HL-60 (cell line): ENCODE data around the gene ZDHHC5.
A peak's percentile ranks its signal among the peaks of the same experiment; 100 is the strongest.

Experiments used
- DNase-seq, 2 experiments: peaks; one replicate each; pipeline ENCODE4 v3.0.0-alpha.2; 2010 to 2020; ENCODE audit warnings: low read depth in 1 of 2, low spot score in 1 of 2
- H3K27ac ChIP-seq: fragments of 250-450 bp; sonication (Bioruptor Pico); replicated peaks from 2 replicates; pipeline ENCODE4 v1.5.1; 2020; ENCODE audit warnings: mild to moderate bottlenecking, moderate library complexity
- H3K27me3 ChIP-seq: fragments of 250-450 bp; sonication (Bioruptor Pico); 2 replicates; pipeline ENCODE4 v1.5.1; 2021; ENCODE audit warnings: mild to moderate bottlenecking, moderate library complexity; ENCODE audit not compliant: insufficient read depth, poor library complexity, severe bottlenecking
- H3K4me3 ChIP-seq: replicated peaks from 2 replicates; pipeline ENCODE4 v1.5.1; 2011; ENCODE audit warnings: mild to moderate bottlenecking, control low read depth, low read length; ENCODE audit not compliant: insufficient read depth
- GABPA ChIP-seq: IDR thresholded peaks from 2 replicates; pipeline ENCODE4 v1.6.1; 2012; ENCODE audit warnings: low read depth
- POLR2AphosphoS5 ChIP-seq: IDR thresholded peaks from 2 replicates; pipeline ENCODE4 v1.6.1; 2012; ENCODE audit warnings: low read depth
- SPI1 ChIP-seq: IDR thresholded peaks from 2 replicates; pipeline ENCODE4 v1.6.1; 2012; ENCODE audit warnings: low read depth, mild to moderate bottlenecking, borderline replicate concordance
- TF ChIP-seq, protein P1 (sequence below): IDR thresholded peaks from one replicate; pipeline ENCODE4 v1.5.1; 2011; ENCODE audit warnings: low read length, control low read depth, inconsistent platforms; ENCODE audit not compliant: insufficient read depth
- TF ChIP-seq, protein P2 (sequence below): IDR thresholded peaks from 2 replicates; pipeline ENCODE4 v1.6.1; 2012; ENCODE audit warnings: low read depth; ENCODE audit not compliant: insufficient replicate concordance

The ZDHHC5 gene

DNA sequence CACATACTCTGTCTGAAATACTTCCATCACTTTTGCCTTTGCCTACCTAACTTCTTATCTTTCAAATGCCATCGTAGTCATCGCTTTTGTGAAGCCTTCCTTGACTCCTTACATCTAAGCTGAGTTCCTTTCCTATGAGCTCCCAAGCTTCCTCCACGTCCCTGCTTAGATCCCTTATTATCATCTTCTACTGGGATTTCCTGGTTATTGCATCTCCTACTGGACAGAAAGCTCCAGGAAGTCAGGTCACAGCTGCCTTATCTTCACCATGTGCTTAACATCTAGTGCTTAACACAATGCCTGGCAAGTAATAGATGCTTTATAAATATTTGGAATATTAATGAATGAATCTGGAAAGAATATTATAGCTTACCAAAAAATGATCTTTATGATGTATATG, 24.1 kb upstream of the ZDHHC5 start:
- Histone ChIP-seq H3K4me3 (no peak overlapping the region), H3K27ac (no peak overlapping the region), H3K27me3 (peaks cover 5% of the 10 kb centered on the region)
- no peak for DNase-seq
- TF ChIP-seq SPI1 (no peak), POLR2AphosphoS5 (no peak), GABPA (no peak)
- TF ChIP-seq, protein P1, sequence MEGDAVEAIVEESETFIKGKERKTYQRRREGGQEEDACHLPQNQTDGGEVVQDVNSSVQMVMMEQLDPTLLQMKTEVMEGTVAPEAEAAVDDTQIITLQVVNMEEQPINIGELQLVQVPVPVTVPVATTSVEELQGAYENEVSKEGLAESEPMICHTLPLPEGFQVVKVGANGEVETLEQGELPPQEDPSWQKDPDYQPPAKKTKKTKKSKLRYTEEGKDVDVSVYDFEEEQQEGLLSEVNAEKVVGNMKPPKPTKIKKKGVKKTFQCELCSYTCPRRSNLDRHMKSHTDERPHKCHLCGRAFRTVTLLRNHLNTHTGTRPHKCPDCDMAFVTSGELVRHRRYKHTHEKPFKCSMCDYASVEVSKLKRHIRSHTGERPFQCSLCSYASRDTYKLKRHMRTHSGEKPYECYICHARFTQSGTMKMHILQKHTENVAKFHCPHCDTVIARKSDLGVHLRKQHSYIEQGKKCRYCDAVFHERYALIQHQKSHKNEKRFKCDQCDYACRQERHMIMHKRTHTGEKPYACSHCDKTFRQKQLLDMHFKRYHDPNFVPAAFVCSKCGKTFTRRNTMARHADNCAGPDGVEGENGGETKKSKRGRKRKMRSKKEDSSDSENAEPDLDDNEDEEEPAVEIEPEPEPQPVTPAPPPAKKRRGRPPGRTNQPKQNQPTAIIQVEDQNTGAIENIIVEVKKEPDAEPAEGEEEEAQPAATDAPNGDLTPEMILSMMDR: no peak
- TF ChIP-seq, protein P2, sequence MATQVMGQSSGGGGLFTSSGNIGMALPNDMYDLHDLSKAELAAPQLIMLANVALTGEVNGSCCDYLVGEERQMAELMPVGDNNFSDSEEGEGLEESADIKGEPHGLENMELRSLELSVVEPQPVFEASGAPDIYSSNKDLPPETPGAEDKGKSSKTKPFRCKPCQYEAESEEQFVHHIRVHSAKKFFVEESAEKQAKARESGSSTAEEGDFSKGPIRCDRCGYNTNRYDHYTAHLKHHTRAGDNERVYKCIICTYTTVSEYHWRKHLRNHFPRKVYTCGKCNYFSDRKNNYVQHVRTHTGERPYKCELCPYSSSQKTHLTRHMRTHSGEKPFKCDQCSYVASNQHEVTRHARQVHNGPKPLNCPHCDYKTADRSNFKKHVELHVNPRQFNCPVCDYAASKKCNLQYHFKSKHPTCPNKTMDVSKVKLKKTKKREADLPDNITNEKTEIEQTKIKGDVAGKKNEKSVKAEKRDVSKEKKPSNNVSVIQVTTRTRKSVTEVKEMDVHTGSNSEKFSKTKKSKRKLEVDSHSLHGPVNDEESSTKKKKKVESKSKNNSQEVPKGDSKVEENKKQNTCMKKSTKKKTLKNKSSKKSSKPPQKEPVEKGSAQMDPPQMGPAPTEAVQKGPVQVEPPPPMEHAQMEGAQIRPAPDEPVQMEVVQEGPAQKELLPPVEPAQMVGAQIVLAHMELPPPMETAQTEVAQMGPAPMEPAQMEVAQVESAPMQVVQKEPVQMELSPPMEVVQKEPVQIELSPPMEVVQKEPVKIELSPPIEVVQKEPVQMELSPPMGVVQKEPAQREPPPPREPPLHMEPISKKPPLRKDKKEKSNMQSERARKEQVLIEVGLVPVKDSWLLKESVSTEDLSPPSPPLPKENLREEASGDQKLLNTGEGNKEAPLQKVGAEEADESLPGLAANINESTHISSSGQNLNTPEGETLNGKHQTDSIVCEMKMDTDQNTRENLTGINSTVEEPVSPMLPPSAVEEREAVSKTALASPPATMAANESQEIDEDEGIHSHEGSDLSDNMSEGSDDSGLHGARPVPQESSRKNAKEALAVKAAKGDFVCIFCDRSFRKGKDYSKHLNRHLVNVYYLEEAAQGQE: no peak

GRCh38 chr11:57644748-57645688, 22.9 kb upstream of the ZDHHC5 start:
- Histone ChIP-seq H3K4me3 (no peak overlapping the region), H3K27ac (no peak overlapping the region), H3K27me3 (peaks cover 11% of the 10 kb centered on the region)
- DNase-seq: peak; percentile 52 to 85
- TF ChIP-seq, protein P2: no peak
- TF ChIP-seq, protein P1: peak; percentile 86

DNA sequence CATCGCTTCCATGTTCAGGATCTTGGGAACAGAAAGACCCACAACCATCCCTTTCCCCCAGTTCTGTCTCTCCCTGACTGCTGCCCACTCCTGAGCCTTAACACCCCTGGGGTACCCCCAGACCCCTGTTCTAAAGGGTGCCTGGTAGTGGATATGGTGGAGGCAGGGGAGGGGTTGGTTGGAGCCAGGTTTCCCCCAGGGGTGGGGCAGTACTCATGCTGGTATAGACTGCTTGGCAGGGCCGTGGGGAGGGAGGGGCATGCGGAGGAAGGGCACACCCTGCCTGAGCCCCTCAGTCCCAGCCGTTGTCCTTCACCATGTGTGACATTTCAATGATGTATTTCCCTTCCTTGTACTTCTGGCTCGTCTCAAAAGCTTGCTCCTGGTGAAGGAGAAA, 22.2 kb upstream of the ZDHHC5 start:
- no peak overlapping the region for H3K27ac ChIP-seq
- TF ChIP-seq, protein P2: no peak
- TF ChIP-seq POLR2AphosphoS5: no peak
- TF ChIP-seq, protein P1: no peak
- TF ChIP-seq GABPA: no peak
- H3K4me3 ChIP-seq: no peak overlapping the region
- no peak for DNase-seq
- peaks cover 11% of the 10 kb centered on the region for H3K27me3 ChIP-seq
